ENCODE measurements around the gene FLT3. TPM values are rescaled to one million over a fixed set of nuclear protein-coding genes. Genes with fewer than 3 reads are reported as not detected.

Gene FLT3
- total RNA-seq, 1 donor from 2014 or later, result 0.07 TPM

- POLR2A ChIA-PET, result interaction anchor here (0.6 to 0.9 kb wide), 3 partner anchors 39 to 93 kb away, joined by 3 to 4 read pairs (median 3); partner anchors contain the start of gene PAN3
- H3K27ac Mint-ChIP-seq, result no peak overlapping the region
- H3K9me3 Mint-ChIP-seq, result no peaks in the 10 kb centered on the region
Measured at GRCh38 chr13:28099396-28100149, 803 bp downstream of the FLT3 start.

GRCh38 chr13:28097503-28097902 is 2.9 kb downstream of the FLT3 start:
- H3K9me3 Mint-ChIP-seq, result no peaks in the 10 kb centered on the region
- H3K27me3 Mint-ChIP-seq, result peaks cover 34% of the 10 kb centered on the region
- no peak overlapping the region for H3K27ac Mint-ChIP-seq
- H3K4me1 Mint-ChIP-seq, result peaks cover 18% of the 10 kb centered on the region
- no peak for DNase-seq
- ChIA-PET POLR2A (interaction anchor here (1.0 kb wide), 1 partner anchor 41 kb away, joined by 3 read pairs; no protein-coding TSS in a partner anchor), CTCF (no interaction called here)
- intact Hi-C loops (cut with micrococcal nuclease), result no loop called here
- no peak for TF ChIP-seq CTCF (IDR thresholded peaks at IDR 0.05)
- no peaks in the 10 kb centered on the region for H3K36me3 Mint-ChIP-seq (ENCODE audit: low read depth)
- H3K4me3 Mint-ChIP-seq, result no peak overlapping the region
- ATAC-seq (ENCODE audit: low read depth), result no peak

More at GRCh38 chr13:28099396-28100149, 803 bp downstream of the FLT3 start:
- TF ChIP-seq CTCF (IDR thresholded peaks at IDR 0.05), result no peak
- CTCF ChIA-PET, result interaction anchor here (0.6 kb wide), 1 partner anchor 113 kb away, joined by 3 read pairs; no protein-coding TSS in a partner anchor
- peaks cover 8% of the 10 kb centered on the region for H3K4me1 Mint-ChIP-seq
- DNase-seq, result no peak
- peaks cover 36% of the 10 kb centered on the region for H3K27me3 Mint-ChIP-seq
- peak overlapping the region; percentile 81 for H3K4me3 Mint-ChIP-seq
- H3K36me3 Mint-ChIP-seq (ENCODE audit: low read depth), result no peaks in the 10 kb centered on the region
- ATAC-seq (ENCODE audit: low read depth), result no peak
- intact Hi-C loops (cut with micrococcal nuclease), result loop anchor here (2.0 kb wide), 1 partner anchor 39 kb away; the partner anchor contains the start of gene PAN3

- no peak overlapping the region for H3K27ac Mint-ChIP-seq
- peaks cover 19% of the 10 kb centered on the region for H3K27me3 Mint-ChIP-seq
- no peak overlapping the region for H3K4me3 Mint-ChIP-seq
Measured at GRCh38 chr13:28094306-28094705, 6.1 kb downstream of the FLT3 start.

GRCh38 chr13:28093881-28094280 is 6.5 kb downstream of the FLT3 start:
- CTCF ChIA-PET, result no interaction called here
- Mint-ChIP-seq H3K4me3 (no peak overlapping the region), H3K27me3 (peaks cover 16% of the 10 kb centered on the region), H3K36me3 (ENCODE audit: low read depth) (no peaks in the 10 kb centered on the region), H3K27ac (no peak overlapping the region), H3K9me3 (no peaks in the 10 kb centered on the region), H3K4me1 (peaks cover 9% of the 10 kb centered on the region)
- TF ChIP-seq CTCF (IDR thresholded peaks at IDR 0.05), result no peak
- intact Hi-C loops (cut with micrococcal nuclease), result no loop called here
- POLR2A ChIA-PET, result no interaction called here
- DNase-seq (no peak), ATAC-seq (ENCODE audit: low read depth) (no peak)

More at GRCh38 chr13:28094306-28094705, 6.1 kb downstream of the FLT3 start:
- no peaks in the 10 kb centered on the region for H3K9me3 Mint-ChIP-seq
- H3K36me3 Mint-ChIP-seq (ENCODE audit: low read depth), result no peaks in the 10 kb centered on the region
- H3K4me1 Mint-ChIP-seq, result peaks cover 10% of the 10 kb centered on the region
- ChIA-PET CTCF (no interaction called here), POLR2A (no interaction called here)
- DNase-seq (no peak), ATAC-seq (ENCODE audit: low read depth) (no peak)
- no peak for TF ChIP-seq CTCF (IDR thresholded peaks at IDR 0.05)
- intact Hi-C loops (cut with micrococcal nuclease), result no loop called here

GRCh38 chr13:28092431-28092830 is 7.9 kb downstream of the FLT3 start:
- ChIA-PET CTCF (no interaction called here), POLR2A (no interaction called here)
- no peak overlapping the region for H3K27ac Mint-ChIP-seq
- no peaks in the 10 kb centered on the region for H3K36me3 Mint-ChIP-seq (ENCODE audit: low read depth)
- peaks cover 6% of the 10 kb centered on the region for H3K27me3 Mint-ChIP-seq
- H3K4me3 Mint-ChIP-seq, result no peak overlapping the region
- no peaks in the 10 kb centered on the region for H3K9me3 Mint-ChIP-seq
- H3K4me1 Mint-ChIP-seq, result peaks cover 9% of the 10 kb centered on the region
- DNase-seq (no peak), ATAC-seq (ENCODE audit: low read depth) (no peak)
- no peak for TF ChIP-seq CTCF (IDR thresholded peaks at IDR 0.05)
- intact Hi-C loops (cut with micrococcal nuclease), result no loop called here
